A673 (cell line): ENCODE results near the gene MAP2K3. TPM values are rescaled to one million over a fixed set of nuclear protein-coding genes. Genes with fewer than 3 reads are reported as not detected.
"Not testable (repeated sequence)": the region's sequence is repeated elsewhere in the genome, so short reads cannot be mapped to it uniquely, and the experiment has no call there.

Experiments used
- BruUV-seq: library from RNA; stranded (reverse); fragments of 400-500 nt; replicated peaks from 2 replicates; lab custom pipeline; 2021; lab: Mats Ljungman, UMichigan
- CTCF ChIA-PET: fragments of 300-600 bp; sonication (Branson Sonifier 250); formaldehyde crosslinking; loops from one replicate; lab custom pipeline; 2022; ENCODE audit warnings: antibody characterized with exemption; lab: Charles Lee
- POLR2A ChIA-PET: fragments of 300-600 bp; sonication (Branson Sonifier 250); formaldehyde crosslinking; loops from one replicate; lab custom pipeline; 2022; ENCODE audit warnings: antibody characterized with exemption; ENCODE audit not compliant: low non-redundant PET; lab: Charles Lee
- DNase-seq: peaks from one replicate; pipeline ENCODE4 v3.0.0-alpha.2; 2015; ENCODE audit warnings: low spot score
- H3K27ac ChIP-seq: fragments of 200-600 bp; sonication (generic); 2 replicates; pipeline ENCODE4 v1.5.1; 2016; ENCODE audit warnings: mixed run types, low read depth, mild to moderate bottlenecking, mixed read lengths, antibody characterized with exemption, low read length; ENCODE audit not compliant: poor library complexity, severe bottlenecking
- H3K27me3 ChIP-seq: fragments of 200-600 bp; sonication (generic); replicated peaks from 2 replicates; pipeline ENCODE4 v1.6.1; 2017; ENCODE audit warnings: mixed run types, low read depth, mild to moderate bottlenecking, mixed read lengths, antibody characterized with exemption, low read length; ENCODE audit not compliant: insufficient read depth, poor library complexity
- H3K36me3 ChIP-seq: fragments of 200-600 bp; sonication (generic); 2 replicates; pipeline ENCODE4 v1.6.1; 2016; ENCODE audit warnings: mixed run types, mild to moderate bottlenecking, mixed read lengths, antibody characterized with exemption, low read length; ENCODE audit not compliant: insufficient read depth, poor library complexity, severe bottlenecking
- H3K4me1 ChIP-seq: fragments of 200-600 bp; sonication (generic); 2 replicates; pipeline ENCODE4 v1.6.1; 2017; ENCODE audit warnings: mixed run types, mild to moderate bottlenecking, mixed read lengths, antibody characterized with exemption, low read length; ENCODE audit not compliant: insufficient read depth, poor library complexity, severe bottlenecking
- H3K4me3 ChIP-seq: fragments of 200-600 bp; sonication (generic); 2 replicates; pipeline ENCODE4 v1.5.1; 2016; ENCODE audit warnings: low read depth, mixed run types, mild to moderate bottlenecking, mixed read lengths, low read length; ENCODE audit not compliant: poor library complexity, severe bottlenecking
- H3K9me3 ChIP-seq: fragments of 200-600 bp; sonication (generic); 2 replicates; pipeline ENCODE4 v1.6.1; 2016; ENCODE audit warnings: mixed run types, low read depth, mild to moderate bottlenecking, mixed read lengths, antibody characterized with exemption, low read length; ENCODE audit not compliant: poor library complexity, severe bottlenecking
- intact Hi-C: fragments of 100-400 bp; cut with micrococcal nuclease; formaldehyde crosslinking; loops from one replicate; pipeline ENCODE4 v1.10.0; 2022; ENCODE audit not compliant: unreplicated experiment
- total RNA-seq: library from RNA; stranded (reverse); gene quantifications from 2 replicates; pipeline ENCODE4 v1.2.3, GENCODE V29; 2021

Gene MAP2K3
- total RNA-seq, 1 experiment from 2014 or later, result 44.0 TPM

- POLR2A ChIA-PET, BruUV-seq, H3K9me3 ChIP-seq, H3K36me3 ChIP-seq, CTCF ChIA-PET, H3K4me1 ChIP-seq, H3K4me3 ChIP-seq, intact Hi-C loops, DNase-seq, H3K27ac ChIP-seq: not testable (repeated sequence)
- H3K27me3 ChIP-seq, result peaks cover 20% of the 10 kb centered on the region
Measured at GRCh38 chr17:21320430-21320829, 35.9 kb downstream of the MAP2K3 start.

- H3K27ac ChIP-seq, BruUV-seq, H3K4me3 ChIP-seq, DNase-seq, H3K9me3 ChIP-seq, H3K36me3 ChIP-seq, POLR2A ChIA-PET, H3K4me1 ChIP-seq, intact Hi-C loops: not testable (repeated sequence)
- peaks cover 22% of the 10 kb centered on the region for H3K27me3 ChIP-seq
- CTCF ChIA-PET, result interaction anchor here (0.6 kb wide), 1 partner anchor 201 kb away, joined by 5 read pairs; no protein-coding TSS in a partner anchor
Measured at GRCh38 chr17:21321061-21321460, 36.5 kb downstream of the MAP2K3 start.

- H3K4me1 ChIP-seq, DNase-seq, H3K27ac ChIP-seq, BruUV-seq, H3K4me3 ChIP-seq, H3K9me3 ChIP-seq, intact Hi-C loops, H3K36me3 ChIP-seq, POLR2A ChIA-PET: not testable (repeated sequence)
- peaks cover 22% of the 10 kb centered on the region for H3K27me3 ChIP-seq
- CTCF ChIA-PET, result interaction anchor here (0.6 kb wide), 1 partner anchor 202 kb away, joined by 5 read pairs; no protein-coding TSS in a partner anchor
Measured at GRCh38 chr17:21321744-21322191, 37.3 kb downstream of the MAP2K3 start.

- H3K27ac ChIP-seq, CTCF ChIA-PET, H3K36me3 ChIP-seq, POLR2A ChIA-PET, H3K9me3 ChIP-seq, DNase-seq, H3K4me1 ChIP-seq, intact Hi-C loops, BruUV-seq: not testable (repeated sequence)
- peak overlapping the region; percentile 56 for H3K4me3 ChIP-seq
- H3K27me3 ChIP-seq, result peaks cover 22% of the 10 kb centered on the region
Measured at GRCh38 chr17:21323257-21324111, 39.0 kb downstream of the MAP2K3 start.

- H3K4me1 ChIP-seq, CTCF ChIA-PET, H3K27ac ChIP-seq, POLR2A ChIA-PET, DNase-seq, H3K9me3 ChIP-seq, H3K4me3 ChIP-seq, BruUV-seq, intact Hi-C loops, H3K36me3 ChIP-seq: not testable (repeated sequence)
- peaks cover 22% of the 10 kb centered on the region for H3K27me3 ChIP-seq
Measured at GRCh38 chr17:21324741-21325140, 40.2 kb downstream of the MAP2K3 start.

GRCh38 chr17:21327921-21328320, 43.4 kb downstream of the MAP2K3 start:
- H3K4me1 ChIP-seq, intact Hi-C loops, H3K27ac ChIP-seq, CTCF ChIA-PET, BruUV-seq, H3K4me3 ChIP-seq, POLR2A ChIA-PET, DNase-seq, H3K9me3 ChIP-seq, H3K36me3 ChIP-seq: not testable (repeated sequence)
- peaks cover 22% of the 10 kb centered on the region for H3K27me3 ChIP-seq

GRCh38 chr17:21328778-21329177, 44.3 kb downstream of the MAP2K3 start:
- peaks cover 19% of the 10 kb centered on the region for H3K27me3 ChIP-seq
- H3K36me3 ChIP-seq, H3K27ac ChIP-seq, BruUV-seq, CTCF ChIA-PET, H3K9me3 ChIP-seq, DNase-seq, H3K4me3 ChIP-seq, intact Hi-C loops, POLR2A ChIA-PET, H3K4me1 ChIP-seq: not testable (repeated sequence)
